ENCODE measurements around the gene B4GALT1.

- no peak for TF ChIP-seq CTCF (IDR thresholded peaks at IDR 0.05)
- no peak for TF ChIP-seq EP300 (IDR thresholded peaks at IDR 0.05)
- no peak for TF ChIP-seq POLR2A (IDR thresholded peaks at IDR 0.05)
- TF ChIP-seq POLR2AphosphoS5 (IDR thresholded peaks at IDR 0.05) = no peak
These were observed 65.8 kb downstream of the B4GALT1 start for GRCh38 chr9:33101104-33101951.
